A673 (cell line): ENCODE measurements around the gene POU3F1.

Experiments
- EZH2 ChIP-seq: fragments of 200-600 bp; sonication (generic); IDR thresholded peaks from 2 replicates; pipeline ENCODE4 v1.6.1; 2017; ENCODE audit warnings: borderline replicate concordance, low read depth, mild to moderate bottlenecking, mixed read lengths, antibody characterized with exemption, low read length; ENCODE audit not compliant: poor library complexity, severe bottlenecking
- TF ChIP-seq, protein P1 (sequence below): fragments of 300-800, 200-600 bp; sonication (generic); conservative IDR thresholded peaks from 2 replicates; pipeline ENCODE4 v1.5.1; 2017; ENCODE audit warnings: low read depth, mild to moderate bottlenecking, antibody characterized with exemption, low read length, moderate library complexity, mixed read lengths

GRCh38 chr1:38059635-38060250, 13.2 kb upstream of the POU3F1 start:
- TF ChIP-seq, protein P1, sequence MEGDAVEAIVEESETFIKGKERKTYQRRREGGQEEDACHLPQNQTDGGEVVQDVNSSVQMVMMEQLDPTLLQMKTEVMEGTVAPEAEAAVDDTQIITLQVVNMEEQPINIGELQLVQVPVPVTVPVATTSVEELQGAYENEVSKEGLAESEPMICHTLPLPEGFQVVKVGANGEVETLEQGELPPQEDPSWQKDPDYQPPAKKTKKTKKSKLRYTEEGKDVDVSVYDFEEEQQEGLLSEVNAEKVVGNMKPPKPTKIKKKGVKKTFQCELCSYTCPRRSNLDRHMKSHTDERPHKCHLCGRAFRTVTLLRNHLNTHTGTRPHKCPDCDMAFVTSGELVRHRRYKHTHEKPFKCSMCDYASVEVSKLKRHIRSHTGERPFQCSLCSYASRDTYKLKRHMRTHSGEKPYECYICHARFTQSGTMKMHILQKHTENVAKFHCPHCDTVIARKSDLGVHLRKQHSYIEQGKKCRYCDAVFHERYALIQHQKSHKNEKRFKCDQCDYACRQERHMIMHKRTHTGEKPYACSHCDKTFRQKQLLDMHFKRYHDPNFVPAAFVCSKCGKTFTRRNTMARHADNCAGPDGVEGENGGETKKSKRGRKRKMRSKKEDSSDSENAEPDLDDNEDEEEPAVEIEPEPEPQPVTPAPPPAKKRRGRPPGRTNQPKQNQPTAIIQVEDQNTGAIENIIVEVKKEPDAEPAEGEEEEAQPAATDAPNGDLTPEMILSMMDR, result no peak
- TF ChIP-seq EZH2, result no peak
